ENCODE results near the gene KIAA1614. TPM values are rescaled to one million over a fixed set of nuclear protein-coding genes. Genes with fewer than 3 reads are reported as not detected.

KIAA1614 gene
- total RNA-seq = 6.9 and 8.8 TPM in 2 replicates

GRCh38 chr1:180912801-180913565 lies at the start of gene KIAA1614:
Gene KIAA1614, plus strand, starts transcription at chr1:180912897. Its CDS starts 347 bp downstream, at chr1:180913244.

Other genes with a start within 250 kb of the KIAA1614 start
- 35.1 and 35.5 TPM in 2 replicates for gene STX6, start 110.0 kb downstream of the KIAA1614 start, total RNA-seq
- 25.2 and 25.9 TPM in 2 replicates for gene MR1, start 121.1 kb downstream of the KIAA1614 start, total RNA-seq
- 17.1 and 18.7 TPM in 2 replicates for gene IER5, start 175.8 kb downstream of the KIAA1614 start, total RNA-seq